Endodermal cell (in vitro differentiated cells): ENCODE data around the gene TNRC6B. TPM values are rescaled to one million over a fixed set of nuclear protein-coding genes. Genes with fewer than 3 reads are reported as not detected.
A peak's percentile ranks its signal among the peaks of the same experiment; 100 is the strongest.

Source experiments
- DNase-seq: peaks from one replicate; pipeline ENCODE4 v3.0.0-alpha.2; 2017
- H3K27ac ChIP-seq: 2 replicates; pipeline ENCODE4 v1.5.1; 2013; ENCODE audit warnings: mild to moderate bottlenecking, low read depth, low read length, moderate library complexity
- H3K27me3 ChIP-seq: 2 replicates; pipeline ENCODE4 v1.6.1; 2013; ENCODE audit warnings: mild to moderate bottlenecking, low read length, moderate library complexity; ENCODE audit not compliant: insufficient read depth, control insufficient read depth, poor library complexity, severe bottlenecking
- H3K36me3 ChIP-seq: 2 replicates; pipeline ENCODE4 v1.7.0; 2013; ENCODE audit warnings: mild to moderate bottlenecking, low read length, moderate library complexity; ENCODE audit not compliant: control insufficient read depth, insufficient read depth
- H3K4me1 ChIP-seq: one replicate; pipeline ENCODE4 v1.7.0; 2013; ENCODE audit warnings: low read length; ENCODE audit not compliant: control insufficient read depth, insufficient read depth
- H3K4me3 ChIP-seq: 2 replicates; pipeline ENCODE4 v1.5.1; 2013; ENCODE audit warnings: mild to moderate bottlenecking, low read length, moderate library complexity
- H3K9ac ChIP-seq: 2 replicates; pipeline ENCODE4 v1.6.1; 2013; ENCODE audit warnings: mild to moderate bottlenecking, low read length, moderate library complexity; ENCODE audit not compliant: poor library complexity, severe bottlenecking; ENCODE audit errors: extremely low read depth
- H3K9me3 ChIP-seq: 2 replicates; pipeline ENCODE4 v1.6.1; 2013; ENCODE audit warnings: mild to moderate bottlenecking, low read length, moderate library complexity; ENCODE audit not compliant: control insufficient read depth
- H3K27ac Mint-ChIP-seq: 2 replicates; pipeline ENCODE4 v1.8.0; 2020; ENCODE audit warnings: mixed read lengths
- H3K27me3 Mint-ChIP-seq: 2 replicates; pipeline ENCODE4 v1.8.0; 2021; ENCODE audit warnings: mild to moderate bottlenecking, mixed read lengths; ENCODE audit not compliant: insufficient read depth
- H3K36me3 Mint-ChIP-seq: 2 replicates; pipeline ENCODE4 v1.8.0; 2020; ENCODE audit warnings: low read depth, mixed read lengths
- H3K4me1 Mint-ChIP-seq: 2 replicates; pipeline ENCODE4 v1.8.0; 2020; ENCODE audit warnings: mixed read lengths
- H3K4me3 Mint-ChIP-seq: 2 replicates; pipeline ENCODE4 v1.8.0; 2020; ENCODE audit warnings: mild to moderate bottlenecking, moderate library complexity, mixed read lengths
- H3K9me3 Mint-ChIP-seq: 2 replicates; pipeline ENCODE4 v1.8.0; 2020; ENCODE audit warnings: mild to moderate bottlenecking, mixed read lengths
- CTCF ChIP-seq: fragments of 200-600 bp; sonication (generic); conservative IDR thresholded peaks from 2 replicates; pipeline ENCODE4 v1.5.0; 2021; ENCODE audit warnings: antibody characterized with exemption, mild to moderate bottlenecking
- WGBS, 2 experiments: methylation state at CpG; one replicate each; pipeline versions ENCODE4 v1.1.5 to v1.1.7; 2013; ENCODE audit warnings: missing lambda C conversion rate in 2 of 2, mixed read lengths in 1 of 2; ENCODE audit not compliant: insufficient coverage in 1 of 2, insufficient read length in 1 of 2; 5-methylcytosine and 5-hydroxymethylcytosine counted together
- total RNA-seq, 2 donors: library from RNA; stranded (reverse); fragmentation: NEBNext Ultra II Directional in 1 of 2; extraction: Animal tissue kit (Norgen Biotek cat#: 25700) in 1 of 2; gene quantifications; 2 replicates in 1 of 2; 3 replicates in 1 of 2; pipeline ENCODE4 v1.2.1, GENCODE V29; 2021

Gene TNRC6B
- total RNA-seq, 2 donors from 2014 or later: 57.5 to 62.5 TPM

DNA sequence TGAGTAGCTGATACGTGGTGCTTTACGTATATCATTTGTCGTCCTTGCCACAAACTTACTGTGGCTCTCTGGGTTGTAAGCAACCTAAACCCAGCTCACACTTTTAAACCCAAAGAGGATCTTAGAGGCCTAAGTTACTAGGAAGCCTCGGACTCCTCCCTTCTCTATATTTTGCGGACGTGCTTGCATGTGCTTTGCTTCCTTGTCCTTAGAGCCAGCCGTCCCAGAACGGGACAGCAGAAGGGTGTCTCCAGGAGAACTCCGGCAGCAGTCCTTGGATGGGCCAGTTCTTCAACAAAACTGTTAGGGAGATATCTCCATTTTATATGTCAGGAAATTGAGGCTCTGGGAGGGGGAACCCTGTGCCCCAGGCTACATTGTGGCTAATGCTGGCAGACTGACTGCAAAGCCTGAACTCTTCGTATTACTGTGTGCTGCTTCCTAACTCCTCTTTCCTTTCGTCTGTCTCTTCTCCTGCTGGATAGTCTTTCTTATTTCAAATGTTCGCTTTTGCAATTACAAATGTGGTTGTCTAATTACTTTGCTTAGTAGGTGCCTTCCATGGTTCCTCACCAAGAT is 33.8 kb downstream of the TNRC6B start:
- no peak overlapping the region for H3K4me3 ChIP-seq
- no peaks in the 10 kb centered on the region for H3K9me3 Mint-ChIP-seq
- no peak for TF ChIP-seq CTCF
- peaks cover 3% of the 10 kb centered on the region for H3K4me1 ChIP-seq
- no peaks in the 10 kb centered on the region for H3K9me3 ChIP-seq
- H3K27ac ChIP-seq: no peak overlapping the region
- H3K4me3 Mint-ChIP-seq: no peak overlapping the region
- no peak overlapping the region for H3K9ac ChIP-seq
- no peaks in the 10 kb centered on the region for H3K27me3 Mint-ChIP-seq
- H3K27me3 ChIP-seq: no peaks in the 10 kb centered on the region
- H3K4me1 Mint-ChIP-seq: peaks cover 47% of the 10 kb centered on the region
- WGBS, 2 experiments: 92 to 96% methylated on average over 5 to 12 of the region's 12 CpGs
- peak overlapping the region; percentile 41 for H3K27ac Mint-ChIP-seq
- H3K36me3 Mint-ChIP-seq: peaks cover 14% of the 10 kb centered on the region
- DNase-seq: no peak
- peaks cover 4% of the 10 kb centered on the region for H3K36me3 ChIP-seq

DNA sequence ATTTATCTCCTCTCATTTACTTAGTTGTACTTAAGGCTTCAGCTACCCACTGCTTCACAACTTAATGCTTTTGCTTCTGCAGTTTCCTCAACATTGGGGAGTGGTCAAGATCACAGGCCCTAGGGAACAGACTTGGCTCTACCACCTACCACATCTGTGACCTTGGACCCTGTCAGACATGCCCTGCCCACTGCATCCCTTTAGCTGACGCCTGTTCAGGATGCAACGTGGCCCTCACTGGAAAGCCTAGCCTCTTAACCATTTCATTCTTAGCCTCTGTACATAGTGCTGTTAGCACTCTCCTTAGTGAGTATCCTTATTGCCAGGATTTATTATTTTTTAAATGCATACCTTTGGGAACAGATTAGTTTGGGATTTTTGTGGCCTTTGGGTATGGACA is 34.4 kb downstream of the TNRC6B start:
- no peak overlapping the region for H3K9ac ChIP-seq
- H3K27me3 Mint-ChIP-seq: no peaks in the 10 kb centered on the region
- H3K36me3 ChIP-seq: peaks cover 4% of the 10 kb centered on the region
- H3K4me1 Mint-ChIP-seq: peaks cover 47% of the 10 kb centered on the region
- DNase-seq: no peak
- H3K27ac Mint-ChIP-seq: no peak overlapping the region
- H3K4me1 ChIP-seq: peaks cover 3% of the 10 kb centered on the region
- TF ChIP-seq CTCF: no peak
- no peak overlapping the region for H3K4me3 Mint-ChIP-seq
- no peaks in the 10 kb centered on the region for H3K9me3 Mint-ChIP-seq
- peaks cover 14% of the 10 kb centered on the region for H3K36me3 Mint-ChIP-seq
- no peaks in the 10 kb centered on the region for H3K9me3 ChIP-seq
- 60 to 90% methylated on average over 1 to 2 of the region's 2 CpGs for WGBS, 2 experiments
- H3K27ac ChIP-seq: no peak overlapping the region
- H3K27me3 ChIP-seq: no peaks in the 10 kb centered on the region
- H3K4me3 ChIP-seq: no peak overlapping the region

DNA sequence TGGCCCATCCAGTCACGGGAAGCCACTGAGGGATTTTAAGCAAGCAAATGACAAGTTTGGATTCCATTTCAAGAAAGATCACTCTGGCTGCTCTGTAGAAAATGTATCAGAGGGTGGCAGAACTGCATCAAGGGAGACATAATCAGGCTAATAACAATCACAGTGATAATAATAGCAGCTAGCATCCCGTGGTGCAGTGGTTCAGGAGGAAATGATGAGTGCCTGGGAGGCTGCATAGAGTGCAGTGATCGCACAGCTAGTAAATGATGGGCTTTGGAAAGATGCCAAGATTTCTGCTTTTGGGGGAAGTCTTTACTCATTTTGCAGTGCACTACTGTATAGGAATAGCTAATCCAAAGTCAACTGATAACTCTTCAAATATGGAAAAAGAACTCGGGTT is 35.8 kb downstream of the TNRC6B start:
- Histone ChIP-seq H3K9me3 (no peaks in the 10 kb centered on the region), H3K36me3 (peaks cover 4% of the 10 kb centered on the region), H3K9ac (no peak overlapping the region), H3K27me3 (no peaks in the 10 kb centered on the region), H3K4me1 (peaks cover 6% of the 10 kb centered on the region), H3K4me3 (no peak overlapping the region), H3K27ac (no peak overlapping the region)
- H3K4me3 Mint-ChIP-seq: no peak overlapping the region
- no peak overlapping the region for H3K27ac Mint-ChIP-seq
- no peaks in the 10 kb centered on the region for H3K27me3 Mint-ChIP-seq
- peaks cover 46% of the 10 kb centered on the region for H3K4me1 Mint-ChIP-seq
- WGBS, 2 experiments: 92 to 97% methylated on average over 3 to 4 of the region's 4 CpGs
- TF ChIP-seq CTCF: no peak
- DNase-seq: no peak
- H3K36me3 Mint-ChIP-seq: peaks cover 14% of the 10 kb centered on the region
- no peaks in the 10 kb centered on the region for H3K9me3 Mint-ChIP-seq
